Fibroblast of skin of right quadriceps (primary cell): ENCODE results near the gene FASTK.
A peak's percentile ranks its signal among the peaks of the same experiment; 100 is the strongest.

ENCODE experiments used
- DNase-seq: peaks from one replicate; pipeline ENCODE4 v3.0.0-alpha.2; 2013

FASTK gene

GRCh38 chr7:151062399-151063211 lies 18.0 kb downstream of the FASTK start:
- peak; percentile 58 for DNase-seq

DNA sequence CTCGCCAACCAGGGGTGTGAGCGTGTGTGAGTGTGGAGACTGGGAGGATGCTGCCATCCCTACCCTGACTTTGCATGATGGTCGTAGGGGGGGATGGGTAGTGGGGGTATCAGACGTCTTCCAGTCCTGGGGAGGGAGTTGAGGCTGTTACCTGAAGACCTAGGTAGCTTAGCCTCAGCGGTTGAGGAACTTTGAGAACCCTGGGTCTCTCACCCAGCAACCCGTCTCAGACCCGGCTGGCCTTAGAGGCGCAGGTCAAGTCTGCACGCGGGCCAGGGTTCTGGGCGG lies 18.6 kb downstream of the FASTK start:
- no peak for DNase-seq

DNA sequence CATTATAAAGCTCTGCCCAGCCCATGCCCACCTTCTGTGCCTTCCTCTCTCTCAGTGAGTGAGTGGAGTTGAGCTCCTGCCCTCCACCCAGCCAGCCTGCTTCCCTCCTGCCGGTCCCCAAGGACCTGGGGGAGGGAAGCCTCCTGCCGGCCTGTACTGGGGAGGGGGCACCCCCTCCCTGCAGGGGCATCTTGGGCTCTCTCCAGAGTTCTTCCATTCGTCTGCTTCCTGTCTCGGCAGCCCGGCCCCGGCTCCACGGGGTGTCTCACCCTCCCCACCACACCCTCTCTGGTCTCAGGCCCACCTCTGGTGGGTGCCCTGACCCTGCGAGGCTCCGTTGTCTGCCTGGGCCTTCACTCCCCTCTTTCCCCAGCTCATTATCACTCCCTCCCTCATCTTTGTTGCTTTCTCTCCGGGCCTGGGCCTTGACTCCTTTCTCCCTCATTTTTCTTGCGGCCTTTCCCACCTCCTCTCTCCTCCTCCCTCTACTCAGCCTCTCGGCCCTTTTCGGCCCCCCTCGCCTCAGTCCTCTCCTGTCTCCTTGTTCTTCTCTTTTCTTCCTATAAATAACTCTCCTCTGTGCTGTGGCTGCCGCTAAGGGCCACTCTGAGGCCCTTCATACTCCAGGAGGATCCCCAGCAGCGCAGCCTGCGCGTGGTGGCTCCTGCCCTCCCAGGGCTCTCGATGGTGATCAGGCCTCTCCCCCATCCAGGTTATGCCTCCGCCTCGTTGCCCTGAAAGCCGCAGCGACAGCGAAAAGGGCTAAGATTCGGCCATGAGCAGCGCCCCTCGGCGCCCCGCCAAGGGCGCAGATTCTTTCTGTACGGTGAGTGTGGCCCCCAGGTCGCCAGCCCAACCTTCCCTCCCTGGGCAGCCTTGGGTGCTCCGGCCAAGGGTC lies 19.1 kb downstream of the FASTK start:
- no peak for DNase-seq

- no peak for DNase-seq
Observed at GRCh38 chr7:151060416-151061212, 20.0 kb downstream of the FASTK start.

GRCh38 chr7:151060113-151060415 lies 20.5 kb downstream of the FASTK start:
- no peak for DNase-seq

DNA sequence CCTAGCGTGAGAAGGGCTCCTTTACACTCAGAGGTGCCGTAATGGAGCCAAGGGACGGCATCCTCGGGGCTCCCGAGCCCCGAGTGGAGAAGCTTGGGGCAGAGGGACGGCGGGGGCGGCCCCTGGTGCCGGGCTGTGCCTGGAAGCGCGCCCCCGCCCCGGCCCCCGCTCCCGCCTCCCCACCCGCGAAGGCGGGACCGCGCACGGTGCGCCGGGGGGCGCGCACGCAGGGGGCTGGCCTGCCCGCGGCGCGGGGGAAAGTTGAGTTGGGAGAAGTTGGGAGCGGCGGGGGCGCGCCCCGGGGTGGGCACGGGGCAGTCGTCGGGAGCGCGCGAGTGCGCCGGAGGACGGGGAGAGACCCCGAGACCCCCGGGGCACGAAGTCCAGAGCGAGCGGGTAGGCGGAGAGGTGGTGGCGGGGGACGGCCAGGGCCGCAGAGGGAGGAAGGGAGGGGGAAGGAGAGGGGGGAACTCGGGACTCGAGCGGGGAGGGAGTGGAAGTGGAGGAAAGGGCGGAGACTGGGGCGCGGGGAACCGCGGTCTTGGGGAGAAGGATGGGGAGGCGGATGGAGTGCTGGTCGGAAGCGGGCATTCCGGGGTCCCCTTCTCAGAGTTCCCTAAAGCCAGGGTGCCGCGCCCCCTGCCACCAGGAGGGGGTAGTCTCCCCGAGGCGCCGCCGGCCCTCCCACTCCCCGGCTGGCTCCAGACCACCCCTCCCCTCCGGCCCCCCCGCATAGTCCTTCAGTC lies 21.1 kb downstream of the FASTK start, which contains the start of gene SLC4A2:
Gene SLC4A2 (plus strand): TSS at position 223 of the 746 bp plus-strand sequence. CDS start 2,399 bp downstream, outside the sequence.
- peak; percentile 77 for DNase-seq

DNA sequence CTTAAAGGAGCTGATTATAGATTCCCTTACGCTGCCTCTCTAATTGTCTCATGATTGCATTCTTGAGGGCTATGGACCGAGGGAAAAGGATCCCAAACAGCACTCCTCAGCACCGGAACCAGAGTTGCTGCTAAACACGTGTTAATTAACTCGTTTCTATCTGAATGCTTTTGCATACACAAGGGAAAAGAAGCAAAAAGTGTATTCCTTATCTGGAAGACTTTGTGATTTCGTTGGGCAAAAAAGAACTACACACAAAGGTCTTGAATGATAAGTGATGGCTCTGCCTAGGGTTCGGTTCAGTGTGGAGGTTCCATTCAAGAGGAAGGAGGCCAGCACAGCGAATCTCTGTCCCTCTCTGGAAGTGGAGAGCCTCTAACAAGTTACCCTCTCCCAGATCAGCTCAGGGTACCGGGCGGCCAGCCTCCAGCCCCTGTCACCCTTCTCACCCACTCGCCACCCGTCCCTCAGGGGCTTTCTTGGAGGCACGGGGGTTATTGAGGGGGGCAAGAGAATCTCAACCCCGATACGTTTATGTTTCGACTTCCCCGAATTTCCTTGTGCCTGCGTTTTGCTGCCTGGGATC lies 21.7 kb downstream of the FASTK start:
- DNase-seq: no peak

GRCh38 chr7:151057989-151058780 lies 22.4 kb downstream of the FASTK start:
- DNase-seq: peak; percentile 100

DNA sequence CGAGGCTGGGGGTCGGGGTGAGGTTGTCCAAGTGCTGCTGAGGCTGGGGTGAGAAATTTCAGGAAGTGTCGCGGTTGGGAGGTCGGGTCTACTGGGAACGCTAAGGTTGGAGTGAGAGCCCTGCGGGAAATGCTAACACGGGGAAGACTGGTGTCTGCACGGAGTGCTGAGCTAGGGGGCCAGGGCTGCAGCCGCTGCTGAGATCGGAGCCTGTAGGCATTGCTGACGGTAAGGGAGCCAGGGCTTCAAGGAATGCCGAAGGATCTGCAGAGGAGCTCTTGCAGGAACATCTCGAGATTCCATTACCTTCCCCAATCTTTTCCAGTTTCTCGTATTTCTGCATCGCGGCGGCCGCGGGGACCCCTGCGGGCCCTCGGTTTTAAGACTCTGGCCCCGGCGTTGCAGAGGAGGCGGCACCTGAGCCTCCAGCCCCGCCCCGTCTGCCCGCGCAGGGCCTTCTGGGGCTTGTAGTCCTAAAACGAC lies 23.1 kb downstream of the FASTK start, which contains the start of gene CDK5:
Gene CDK5 (minus strand): TSS at position 392 of the 483 bp plus-strand sequence. CDS start 49 bp downstream, at position 343.
- no peak for DNase-seq

DNA sequence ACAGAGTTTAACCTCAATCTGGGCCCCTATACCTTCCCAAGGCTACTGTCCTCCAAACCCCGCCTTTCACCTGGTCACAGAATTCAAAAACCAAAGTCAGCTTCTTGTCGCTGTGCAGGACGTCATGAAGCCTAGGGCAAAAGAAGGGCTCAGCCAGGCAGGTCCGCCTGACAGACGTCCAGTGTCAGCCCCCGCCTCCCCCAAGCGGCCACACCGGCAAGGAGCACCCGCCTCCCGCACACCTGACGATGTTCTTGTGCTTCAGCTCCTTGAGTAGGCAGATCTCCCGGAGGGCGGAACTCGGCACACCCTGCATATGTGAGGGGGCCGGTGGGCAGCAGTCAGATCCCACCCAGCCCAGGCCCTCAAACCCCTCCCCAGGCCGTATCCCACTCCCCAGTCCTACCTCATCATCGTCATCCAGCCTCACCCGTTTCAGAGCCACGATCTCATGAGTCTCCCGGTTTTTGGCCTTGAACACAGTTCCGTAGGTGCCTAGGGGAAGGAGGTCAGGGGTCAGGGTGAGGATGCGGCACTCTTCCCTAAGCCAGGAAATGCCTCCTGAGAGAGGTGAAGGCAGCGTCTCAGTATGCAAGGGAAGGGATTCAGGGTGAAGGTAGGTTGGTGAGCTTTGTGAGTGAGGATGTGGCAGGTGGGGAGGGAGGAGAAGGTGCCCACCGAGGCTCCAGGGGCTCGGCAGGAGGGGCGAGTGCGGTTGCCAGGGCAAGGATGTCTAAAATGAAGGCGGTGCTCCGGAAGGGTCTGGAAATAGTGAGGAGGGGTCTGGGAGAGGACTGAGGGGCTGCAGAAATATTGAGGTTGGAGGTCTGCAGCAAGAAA lies 23.7 kb downstream of the FASTK start:
- DNase-seq: no peak

GRCh38 chr7:151056283-151056665 lies 24.3 kb downstream of the FASTK start:
- DNase-seq: no peak

DNA sequence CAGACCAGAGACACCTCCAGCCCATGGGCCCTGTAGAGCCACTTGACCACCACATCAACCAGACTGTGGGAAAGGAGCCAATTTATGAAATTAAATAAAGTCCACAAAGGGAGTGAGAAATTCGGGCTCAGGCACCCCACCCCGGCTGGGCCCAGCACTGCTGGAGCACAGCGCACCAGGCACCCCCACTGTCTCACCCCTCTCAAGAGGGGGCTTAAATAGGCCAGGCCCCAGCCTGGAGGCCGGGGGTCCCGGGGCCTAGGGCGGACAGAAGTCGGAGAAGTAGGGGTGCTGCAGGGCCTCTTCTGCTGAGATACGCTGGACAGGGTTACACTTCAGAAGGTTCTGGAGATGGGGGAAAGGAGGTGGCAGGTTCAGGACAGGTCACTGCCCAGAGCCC lies 26.9 kb downstream of the FASTK start:
- DNase-seq: no peak

DNA sequence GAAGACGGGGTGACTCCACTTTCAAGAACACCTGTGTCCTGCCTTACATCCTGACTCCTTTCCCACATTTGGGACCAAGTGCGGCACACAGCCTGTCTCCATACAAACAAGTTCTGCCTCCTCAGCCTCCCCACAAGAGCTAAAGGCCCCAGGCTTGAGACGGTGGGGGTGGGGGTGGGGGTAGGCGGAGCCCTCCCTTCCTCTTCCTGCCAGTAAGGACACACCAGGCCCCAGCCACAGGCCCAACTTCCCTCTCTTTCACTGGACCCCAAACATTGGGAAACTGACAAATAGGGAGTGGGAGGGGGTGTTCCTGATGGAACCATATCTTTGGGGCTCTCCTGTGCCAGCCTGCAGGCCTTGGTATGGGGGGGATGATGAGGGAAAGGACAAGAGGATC lies 27.5 kb downstream of the FASTK start:
- no peak for DNase-seq

DNA sequence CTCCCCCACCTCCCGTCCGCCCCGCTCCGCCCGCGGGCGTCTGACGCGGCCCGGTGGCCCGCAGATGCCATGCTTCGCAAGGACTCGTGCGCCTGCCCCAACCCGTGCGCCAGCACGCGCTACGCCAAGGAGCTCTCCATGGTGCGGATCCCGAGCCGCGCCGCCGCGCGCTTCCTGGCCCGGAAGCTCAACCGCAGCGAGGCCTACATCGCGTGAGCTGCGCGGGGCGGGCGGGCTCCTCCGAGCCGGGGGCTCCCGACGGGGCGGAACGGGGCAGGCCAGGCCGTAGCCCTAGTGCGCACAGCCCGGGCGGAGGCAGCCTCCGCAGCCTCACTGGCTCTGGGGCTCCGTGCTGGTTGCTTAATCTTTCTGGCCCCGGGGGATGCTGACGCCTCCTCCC lies 29.5 kb downstream of the FASTK start:
- peak; percentile 66 for DNase-seq

DNA sequence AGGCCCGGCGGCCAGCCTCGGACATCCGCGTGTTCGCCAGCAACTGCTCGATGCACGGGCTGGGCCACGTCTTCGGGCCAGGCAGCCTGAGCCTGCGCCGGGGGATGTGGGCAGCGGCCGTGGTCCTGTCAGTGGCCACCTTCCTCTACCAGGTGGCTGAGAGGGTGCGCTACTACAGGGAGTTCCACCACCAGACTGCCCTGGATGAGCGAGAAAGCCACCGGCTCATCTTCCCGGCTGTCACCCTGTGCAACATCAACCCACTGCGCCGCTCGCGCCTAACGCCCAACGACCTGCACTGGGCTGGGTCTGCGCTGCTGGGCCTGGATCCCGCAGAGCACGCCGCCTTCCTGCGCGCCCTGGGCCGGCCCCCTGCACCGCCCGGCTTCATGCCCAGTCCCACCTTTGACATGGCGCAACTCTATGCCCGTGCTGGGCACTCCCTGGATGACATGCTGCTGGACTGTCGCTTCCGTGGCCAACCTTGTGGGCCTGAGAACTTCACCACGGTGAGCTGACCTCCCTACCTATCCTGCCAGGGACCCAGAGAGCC lies 31.6 kb downstream of the FASTK start:
- DNase-seq: no peak

DNA sequence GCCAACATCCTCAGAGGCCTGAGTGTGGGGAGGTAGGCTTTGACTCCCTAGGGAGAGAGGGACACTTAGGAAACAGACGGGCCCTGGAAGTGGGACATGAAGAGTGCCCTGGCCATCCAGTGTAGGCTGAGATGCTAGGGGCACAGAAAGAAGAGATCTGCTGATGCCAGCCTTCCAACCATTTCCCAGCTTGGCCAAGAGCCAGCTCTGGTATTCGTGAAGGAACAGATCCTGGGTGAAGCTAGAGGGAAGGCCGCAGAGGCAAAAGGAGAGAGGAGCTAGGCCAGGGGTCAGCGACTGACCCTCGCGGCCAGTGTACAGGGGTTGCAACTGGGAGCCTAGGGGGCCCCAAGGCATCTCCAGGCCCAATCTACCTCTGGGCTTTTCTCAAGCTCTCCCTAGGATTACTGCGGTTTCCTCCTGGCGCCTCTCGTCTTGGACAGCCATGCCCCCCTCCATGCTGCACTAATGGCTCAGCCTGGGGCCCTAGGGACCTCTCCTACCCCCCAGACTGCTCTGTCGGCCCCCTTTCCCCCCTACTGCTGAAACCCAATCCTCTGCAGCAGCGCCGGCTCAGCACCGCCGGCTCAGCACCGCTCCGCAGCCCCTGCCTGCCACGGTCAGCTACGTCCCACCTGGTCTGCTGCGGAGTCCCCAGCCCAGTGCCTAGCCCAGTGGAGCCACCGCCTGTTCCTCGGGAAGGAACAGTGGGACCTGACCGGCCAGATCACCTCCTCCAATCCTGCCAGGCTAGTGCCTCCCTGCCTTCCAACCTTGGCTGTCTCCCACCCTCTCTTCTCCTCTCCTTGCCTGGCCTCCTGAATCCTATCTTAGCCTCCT lies 32.4 kb downstream of the FASTK start, which contains the start of gene ASIC3:
Gene ASIC3 (plus strand): TSS at position 556 of the 840 bp plus-strand sequence. CDS start 355 bp downstream, outside the sequence.
- DNase-seq: no peak

GRCh38 chr7:151046603-151047573 lies 33.7 kb downstream of the FASTK start:
- DNase-seq: peak; percentile 63
